Ishikawa (cell line): ENCODE data around the gene GLIPR1.

Experiments
- CEBPB ChIP-seq: IDR thresholded peaks from 2 replicates; pipeline ENCODE4 v1.6.1; 2012
- CREB1 ChIP-seq: IDR thresholded peaks from 2 replicates; pipeline ENCODE4 v1.6.1; 2012; ENCODE audit warnings: low read depth
- EGR1 ChIP-seq: IDR thresholded peaks from 2 replicates; pipeline ENCODE4 v1.6.1; 2012
- EP300 ChIP-seq: IDR thresholded peaks from 2 replicates; pipeline ENCODE4 v1.6.1; 2012; ENCODE audit warnings: borderline replicate concordance
- FOXM1 ChIP-seq: IDR thresholded peaks from 2 replicates; pipeline ENCODE4 v1.6.1; 2012; ENCODE audit warnings: low read depth, borderline replicate concordance
- MAX ChIP-seq: IDR thresholded peaks from 2 replicates; pipeline ENCODE4 v1.6.1; 2012
- NFIC ChIP-seq: IDR thresholded peaks from 2 replicates; pipeline ENCODE4 v1.6.1; 2012
- RAD21 ChIP-seq: IDR thresholded peaks from 2 replicates; pipeline ENCODE4 v1.6.1; 2012; ENCODE audit warnings: low read depth
- REST ChIP-seq: IDR thresholded peaks from 2 replicates; pipeline ENCODE4 v1.6.1; 2012; ENCODE audit warnings: low read depth, mild to moderate bottlenecking
- TAF1 ChIP-seq: IDR thresholded peaks from 2 replicates; pipeline ENCODE4 v1.6.1; 2012; ENCODE audit warnings: low read depth, mild to moderate bottlenecking
- TCF12 ChIP-seq: IDR thresholded peaks from 2 replicates; pipeline ENCODE4 v1.6.1; 2012; ENCODE audit warnings: low read depth
- TEAD4 ChIP-seq: IDR thresholded peaks from 2 replicates; pipeline ENCODE4 v1.6.1; 2012
- USF1 ChIP-seq: IDR thresholded peaks from 2 replicates; pipeline ENCODE4 v1.6.1; 2012
- YY1 ChIP-seq: IDR thresholded peaks from 2 replicates; pipeline ENCODE4 v1.6.1; 2012; ENCODE audit warnings: low read depth
- ZBTB7A ChIP-seq: IDR thresholded peaks from 2 replicates; pipeline ENCODE4 v1.6.1; 2012; ENCODE audit warnings: low read depth

GLIPR1 gene

GRCh38 chr12:75457191-75457590 is 23.4 kb upstream of the GLIPR1 start:
- no peak for TF ChIP-seq YY1
- no peak for TF ChIP-seq TAF1
- TF ChIP-seq USF1, result no peak
- TF ChIP-seq MAX, result no peak
- TF ChIP-seq ZBTB7A, result no peak
- no peak for TF ChIP-seq NFIC
- TF ChIP-seq FOXM1, result no peak
- TF ChIP-seq TEAD4, result no peak
- no peak for TF ChIP-seq CEBPB
- no peak for TF ChIP-seq EP300
- no peak for TF ChIP-seq RAD21
- TF ChIP-seq TCF12, result no peak

GRCh38 chr12:75459755-75460154 is 20.8 kb upstream of the GLIPR1 start:
- TF ChIP-seq REST (no peak), MAX (no peak)

- TF ChIP-seq CEBPB (no peak), RAD21 (no peak), EGR1 (no peak), FOXM1 (no peak), CREB1 (no peak), TAF1 (no peak), EP300 (no peak), ZBTB7A (no peak), TCF12 (no peak), NFIC (no peak), MAX (no peak), TEAD4 (no peak), USF1 (no peak), YY1 (no peak), REST (no peak)
Observed at GRCh38 chr12:75460204-75460603, 20.4 kb upstream of the GLIPR1 start.

GRCh38 chr12:75471902-75472890 is 8.4 kb upstream of the GLIPR1 start:
- TF ChIP-seq YY1 (no peak), TEAD4 (no peak), FOXM1 (no peak), TAF1 (no peak), REST (no peak), MAX (no peak)
